PC-9 (cell line): Measurements from ENCODE around the gene UBL4B.

Source experiments
- CTCF ChIP-seq: fragments of 200-600 bp; sonication (generic); conservative IDR thresholded peaks from 2 replicates; pipeline ENCODE4 v1.6.1; 2017; ENCODE audit warnings: mixed run types, antibody characterized with exemption, mild to moderate bottlenecking, moderate library complexity
- EZH2 ChIP-seq: fragments of 200-600 bp; sonication (generic); IDR thresholded peaks from 2 replicates; pipeline ENCODE4 v1.8.0; 2017; ENCODE audit warnings: antibody characterized with exemption, low read depth

GRCh38 chr1:110135666-110136065 lies 23.4 kb downstream of the UBL4B start:
- TF ChIP-seq CTCF = no peak
- TF ChIP-seq EZH2 = no peak
